Left lung (tissue), 14 donors: ENCODE results near the gene TALDO1. TPM values are rescaled to one million over a fixed set of nuclear protein-coding genes. Genes with fewer than 3 reads are reported as not detected.
A peak's percentile ranks its signal among the peaks of the same experiment; 100 is the strongest.

Source experiments
- ATAC-seq: fragments of 200-7000 bp; cut with Tn5 transposase; one replicate; pipeline ENCODE4 v1.9.1; 2020; ENCODE audit warnings: moderate library complexity
- DNase-seq, 4 donors: peaks; one replicate each; pipeline ENCODE4 v3.0.0-alpha.2; 2013 to 2020
- H3K27ac ChIP-seq, 2 donors: fragments of 200-600 bp; sonication (generic) in 1 of 2; one replicate each; pipeline versions ENCODE4 v1.5.0 to v1.8.0; 2020 to 2021
- H3K27me3 ChIP-seq, 2 donors: fragments of 200-600 bp; sonication (generic) in 1 of 2; one replicate each; pipeline versions ENCODE4 v1.5.0 to v1.8.0; 2020 to 2021
- H3K36me3 ChIP-seq, 2 donors: fragments of 200-600 bp; sonication (generic) in 1 of 2; one replicate each; pipeline versions ENCODE4 v1.5.0 to v1.8.0; 2020 to 2021
- H3K4me1 ChIP-seq, 2 donors: fragments of 200-600 bp; one replicate each; pipeline ENCODE4 v1.8.0; 2021
- H3K4me3 ChIP-seq, 2 donors: fragments of 200-600 bp; sonication (generic) in 1 of 2; one replicate each; pipeline versions ENCODE4 v1.5.0 to v1.8.0; 2020 to 2021; ENCODE audit warnings: mild to moderate bottlenecking in 1 of 2
- H3K9me3 ChIP-seq, 2 donors: fragments of 200-600 bp; sonication (generic) in 1 of 2; one replicate each; pipeline versions ENCODE4 v1.5.0 to v1.8.0; 2020 to 2021
- CTCF ChIP-seq, 2 donors: fragments of 200-600 bp; sonication (generic) in 1 of 2; IDR thresholded peaks; one replicate each; pipeline versions ENCODE4 v1.5.0 to v1.8.0; 2021; ENCODE audit warnings: antibody characterized with exemption in 2 of 2
- intact Hi-C, 2 donors: fragments of 100-400 bp; cut with DNase I; formaldehyde crosslinking; loops; one replicate each; pipeline versions ENCODE4 v1.11.2 to v1.14.2; 2022
- long read RNA-seq, 12 donors: library from polyadenylated mRNA in 2 of 12; unstranded in 2 of 12; transcript quantifications; one replicate each; pipeline ENCODE4 v2.0.0 and lab custom pipeline, GENCODE V29; 2019 to 2026
- polyA plus RNA-seq, 6 donors: library from polyadenylated mRNA; unstranded; fragments of 120-200 nt; gene quantifications; one replicate each; pipeline ENCODE4 v1.2.1, GENCODE V29; 2013; ENCODE audit not compliant: insufficient read length in 6 of 6
- total RNA-seq, 2 donors: library from RNA; stranded (reverse); fragmentation: NEBNext Ultra II Directional; extraction: Animal tissue kit (Norgen Biotek cat#: 25700); gene quantifications; one replicate each; pipeline ENCODE4 v1.2.1, GENCODE V29; 2021
- donor health status: DM: no; HTN: yes; CAD: no.
- donor health status: DM: no; HTN: no; CAD: no.

TALDO1 gene
- 100 to 1,000 TPM; 206 to 322 TPM for total RNA-seq
- polyA plus RNA-seq, result 100 to 1,000 TPM; 100 to 124 (median 115) TPM
- long read RNA-seq, donor 1, transcript TALDO1-201 (8 exons, 1,346 nt), result major isoform, 68 of 140 reads
- long read RNA-seq, donor 1, transcript TALDO1-206 (2 exons, 587 nt), result minor isoform, 5 of 140 reads
- long read RNA-seq, donor 1, partial matches to known transcripts, result 63 of 140 reads
- long read RNA-seq, donor 1, other reads (novel, unspliced or antisense), result 0 of 140 reads
- long read RNA-seq, donor 2, transcript TALDO1-201 (8 exons, 1,346 nt), result major isoform, 59 of 96 reads
- long read RNA-seq, donor 2, partial matches to known transcripts, result 30 of 96 reads
- long read RNA-seq, donor 2, other reads (novel, unspliced or antisense), result 0 of 96 reads
- long read RNA-seq, donor 3, transcript TALDO1-201 (8 exons, 1,346 nt), result major isoform, 64 of 86 reads
- long read RNA-seq, donor 3, partial matches to known transcripts, result 14 of 86 reads
- long read RNA-seq, donor 3, other reads (novel, unspliced or antisense), result 0 of 86 reads
- long read RNA-seq, donor 4, transcript TALDO1-201 (8 exons, 1,346 nt), result major isoform, 203 of 223 reads
- long read RNA-seq, donor 4, partial matches to known transcripts, result 8 of 223 reads
- long read RNA-seq, donor 4, other reads (novel, unspliced or antisense), result 8 of 223 reads
- long read RNA-seq, donor 5, transcript TALDO1-201 (8 exons, 1,346 nt), result major isoform, 63 of 69 reads
- long read RNA-seq, donor 5, partial matches to known transcripts, result 0 of 69 reads
- long read RNA-seq, donor 5, other reads (novel, unspliced or antisense), result 0 of 69 reads
- long read RNA-seq, donor 6, transcript TALDO1-201 (8 exons, 1,346 nt), result major isoform, 76 of 108 reads
- long read RNA-seq, donor 6, transcript TALDO1-206 (2 exons, 587 nt), result minor isoform, 7 of 108 reads
- long read RNA-seq, donor 6, partial matches to known transcripts, result 22 of 108 reads
- long read RNA-seq, donor 6, other reads (novel, unspliced or antisense), result 0 of 108 reads
- long read RNA-seq, donor 7, transcript TALDO1-201 (8 exons, 1,346 nt), result major isoform, 31 of 41 reads
- long read RNA-seq, donor 7, partial matches to known transcripts, result 5 of 41 reads
- long read RNA-seq, donor 7, other reads (novel, unspliced or antisense), result 0 of 41 reads
- long read RNA-seq, donor 8, transcript TALDO1-201 (8 exons, 1,346 nt), result major isoform, 61 of 67 reads
- long read RNA-seq, donor 8, partial matches to known transcripts, result 0 of 67 reads
- long read RNA-seq, donor 8, other reads (novel, unspliced or antisense), result 0 of 67 reads
- long read RNA-seq, donor 9, partial matches to known transcripts, result 0 of 3 reads
- long read RNA-seq, donor 9, other reads (novel, unspliced or antisense), result 0 of 3 reads
- long read RNA-seq, donor 10, transcript TALDO1-203 (8 exons, 1,231 nt), result minor isoform, 6 of 521 reads
- long read RNA-seq, donor 10, transcript TALDO1-204 (4 exons, 1,191 nt), result minor isoform, 6 of 521 reads
- long read RNA-seq, donor 10, transcript TALDO1-201 (8 exons, 1,346 nt), result major isoform, 482 of 521 reads
- long read RNA-seq, donor 10, partial matches to known transcripts, result 9 of 521 reads
- long read RNA-seq, donor 10, other reads (novel, unspliced or antisense), result 18 of 521 reads
- long read RNA-seq, donor 11, transcript TALDO1-206 (2 exons, 587 nt), result minor isoform, 11 of 157 reads
- long read RNA-seq, donor 11, transcript TALDO1-201 (8 exons, 1,346 nt), result major isoform, 100 of 157 reads
- long read RNA-seq, donor 11, partial matches to known transcripts, result 44 of 157 reads
- long read RNA-seq, donor 11, other reads (novel, unspliced or antisense), result 0 of 157 reads
- long read RNA-seq, donor 12, transcript TALDO1-201 (8 exons, 1,346 nt), result major isoform, 60 of 67 reads
- long read RNA-seq, donor 12, partial matches to known transcripts, result 5 of 67 reads
- long read RNA-seq, donor 12, other reads (novel, unspliced or antisense), result 0 of 67 reads

GRCh38 chr11:747158-748006, at the start of gene TALDO1:
TALDO1 (plus strand) TSS chr11:747464; CDS start chr11:747482, 18 bp downstream.
- peak; percentile 15 to 34 for TF ChIP-seq CTCF (IDR thresholded peaks at IDR 0.05)
- Histone ChIP-seq H3K4me1 (peaks cover 11 to 44% of the 10 kb centered on the region in 2 donors), H3K9me3 (no peaks in the 10 kb centered on the region), H3K27ac (peak within 1 kb of the TSS; percentile 80 to 90), H3K36me3 (peaks cover 0 to 3% of the 10 kb centered on the region in 2 donors), H3K4me3 (peak within 1 kb of the TSS; percentile 85 to 95), H3K27me3 (no peaks in the 10 kb centered on the region)
- DNase-seq, result peak; percentile 84 to 99 (median 92)
- ATAC-seq, result peak; percentile 98
- intact Hi-C loops, result no loop called here

- TF ChIP-seq CTCF (IDR thresholded peaks at IDR 0.05), result no peak
- Histone ChIP-seq H3K27me3 (no peaks in the 10 kb centered on the region), H3K9me3 (no peaks in the 10 kb centered on the region), H3K27ac (peak overlapping the region; percentile 100), H3K36me3 (peaks cover 0 to 34% of the 10 kb centered on the region in 2 donors), H3K4me1 (peaks cover 23 to 64% of the 10 kb centered on the region in 2 donors), H3K4me3 (no peak overlapping the region)
- intact Hi-C loops, result no loop called here
- ATAC-seq, result no peak
- DNase-seq, result no peak
These were observed 49.4 kb upstream of the TALDO1 start for GRCh38 chr11:697811-698311.

- H3K27me3 ChIP-seq, result no peaks in the 10 kb centered on the region
- ATAC-seq (no peak), DNase-seq (peak in 1 of 4 donors; percentile 32)
- intact Hi-C loops, result no loop called here
- H3K27ac ChIP-seq, result no peak overlapping the region
- H3K9me3 ChIP-seq, result no peaks in the 10 kb centered on the region
- H3K4me1 ChIP-seq, result peaks cover 21 to 64% of the 10 kb centered on the region in 2 donors
- no peak overlapping the region for H3K4me3 ChIP-seq
- no peak for TF ChIP-seq CTCF (IDR thresholded peaks at IDR 0.05)
- H3K36me3 ChIP-seq, result peaks cover 0 to 41% of the 10 kb centered on the region in 2 donors
These were observed 48.7 kb upstream of the TALDO1 start for GRCh38 chr11:698493-699115.
